ENCODE measurements around the gene HIVEP2.

The HIVEP2 gene

GRCh38 chr6:142763205-142763604 lies 181.8 kb downstream of the HIVEP2 start:
- Histone ChIP-seq H3K23ac (ENCODE audit: low read length) (no peak overlapping the region), H3K4me3 (ENCODE audit: low read depth, low read length) (no peak overlapping the region), H3K79me2 (ENCODE audit: control insufficient read depth, insufficient read depth, low read length, poor library complexity) (no peaks in the 10 kb centered on the region), H3K9ac (ENCODE audit: low read length) (no peak overlapping the region), H3K4me2 (ENCODE audit: low read length) (no peak overlapping the region), H2BK5ac (ENCODE audit: low read depth, low read length, poor library complexity) (no peak overlapping the region), H3K4me1 (ENCODE audit: control insufficient read depth in 1 of 2, insufficient read depth in 2 of 2, low read length in 2 of 2) (no peaks in the 10 kb centered on the region), H3K79me1 (ENCODE audit: low read length) (no peaks in the 10 kb centered on the region), H3K4ac (ENCODE audit: low read depth, low read length) (no peak overlapping the region), H2BK120ac (ENCODE audit: insufficient read depth, low read length, poor library complexity) (no peak overlapping the region), H2BK12ac (ENCODE audit: low read length) (no peak overlapping the region), H3K18ac (ENCODE audit: low read length) (no peak overlapping the region), H2AFZ (ENCODE audit: insufficient read depth, low read length, poor library complexity) (no peak overlapping the region), H3K14ac (ENCODE audit: low read length) (no peak overlapping the region), H3K9me3 (ENCODE audit: insufficient read depth, low read depth, low read length) (no peaks in the 10 kb centered on the region), H2AK5ac (ENCODE audit: low read length) (no peak overlapping the region), H3K27me3 (ENCODE audit: insufficient read depth, low read length) (no peaks in the 10 kb centered on the region), H3K36me3 (ENCODE audit: control insufficient read depth in 1 of 2, insufficient read depth in 2 of 2, low read length in 2 of 2) (peaks cover 3 to 14% of the 10 kb centered on the region in 2 experiments), H4K12ac (ENCODE audit: low read depth, low read length) (no peak overlapping the region), H3K27ac (ENCODE audit: low read depth, low read length) (no peak overlapping the region), H4K8ac (ENCODE audit: low read depth, low read length) (no peak overlapping the region), H4K91ac (ENCODE audit: low read depth, low read length) (no peak overlapping the region)
- no CpG with 5 or more reads among the region's 4 CpGs for WGBS (ENCODE audit: extremely low coverage, insufficient coverage, insufficient read length)
- DNase-seq: peak; percentile 31 to 55

- no peak overlapping the region for H2AK5ac ChIP-seq (ENCODE audit: low read length)
- no peak overlapping the region for H3K18ac ChIP-seq (ENCODE audit: low read length)
- no peak overlapping the region for H3K4me3 ChIP-seq (ENCODE audit: low read depth, low read length)
- H3K9ac ChIP-seq (ENCODE audit: low read length): no peak overlapping the region
- H3K27ac ChIP-seq (ENCODE audit: low read depth, low read length): no peak overlapping the region
- no peaks in the 10 kb centered on the region for H3K27me3 ChIP-seq (ENCODE audit: insufficient read depth, low read length)
- DNase-seq: peak in 1 of 2 donors; percentile 38
- no peaks in the 10 kb centered on the region for H3K9me3 ChIP-seq (ENCODE audit: insufficient read depth, low read depth, low read length)
- WGBS (ENCODE audit: extremely low coverage, insufficient coverage, insufficient read length): no CpG with 5 or more reads among the region's 1 CpG
- H3K4me2 ChIP-seq (ENCODE audit: low read length): no peak overlapping the region
- peaks cover 3 to 16% of the 10 kb centered on the region in 2 experiments for H3K36me3 ChIP-seq (ENCODE audit: control insufficient read depth in 1 of 2, insufficient read depth in 2 of 2, low read length in 2 of 2)
- H4K8ac ChIP-seq (ENCODE audit: low read depth, low read length): no peak overlapping the region
- no peak overlapping the region for H2AFZ ChIP-seq (ENCODE audit: insufficient read depth, low read length, poor library complexity)
- H2BK5ac ChIP-seq (ENCODE audit: low read depth, low read length, poor library complexity): no peak overlapping the region
- H2BK120ac ChIP-seq (ENCODE audit: insufficient read depth, low read length, poor library complexity): no peak overlapping the region
- H3K4me1 ChIP-seq (ENCODE audit: control insufficient read depth in 1 of 2, insufficient read depth in 2 of 2, low read length in 2 of 2): no peaks in the 10 kb centered on the region
- no peaks in the 10 kb centered on the region for H3K79me1 ChIP-seq (ENCODE audit: low read length)
- no peak overlapping the region for H3K14ac ChIP-seq (ENCODE audit: low read length)
- H2BK12ac ChIP-seq (ENCODE audit: low read length): no peak overlapping the region
- no peak overlapping the region for H3K23ac ChIP-seq (ENCODE audit: low read length)
- H4K91ac ChIP-seq (ENCODE audit: low read depth, low read length): no peak overlapping the region
- H3K4ac ChIP-seq (ENCODE audit: low read depth, low read length): no peak overlapping the region
- H3K79me2 ChIP-seq (ENCODE audit: control insufficient read depth, insufficient read depth, low read length, poor library complexity): no peaks in the 10 kb centered on the region
- H4K12ac ChIP-seq (ENCODE audit: low read depth, low read length): no peak overlapping the region
These were observed 183.2 kb downstream of the HIVEP2 start for GRCh38 chr6:142761756-142762155.

- Histone ChIP-seq H4K8ac (ENCODE audit: low read depth, low read length) (no peak overlapping the region), H2BK5ac (ENCODE audit: low read depth, low read length, poor library complexity) (no peak overlapping the region), H2AK5ac (ENCODE audit: low read length) (no peak overlapping the region), H3K23ac (ENCODE audit: low read length) (no peak overlapping the region), H3K27me3 (ENCODE audit: insufficient read depth, low read length) (no peaks in the 10 kb centered on the region), H3K14ac (ENCODE audit: low read length) (no peak overlapping the region), H3K36me3 (ENCODE audit: control insufficient read depth in 1 of 2, insufficient read depth in 2 of 2, low read length in 2 of 2) (peaks cover 3 to 16% of the 10 kb centered on the region in 2 experiments), H3K18ac (ENCODE audit: low read length) (no peak overlapping the region), H4K91ac (ENCODE audit: low read depth, low read length) (no peak overlapping the region), H3K79me2 (ENCODE audit: control insufficient read depth, insufficient read depth, low read length, poor library complexity) (no peaks in the 10 kb centered on the region), H3K4me2 (ENCODE audit: low read length) (no peak overlapping the region), H3K9ac (ENCODE audit: low read length) (no peak overlapping the region), H2AFZ (ENCODE audit: insufficient read depth, low read length, poor library complexity) (no peak overlapping the region), H3K79me1 (ENCODE audit: low read length) (no peaks in the 10 kb centered on the region), H3K4me3 (ENCODE audit: low read depth, low read length) (no peak overlapping the region), H4K12ac (ENCODE audit: low read depth, low read length) (no peak overlapping the region), H2BK120ac (ENCODE audit: insufficient read depth, low read length, poor library complexity) (no peak overlapping the region), H3K4ac (ENCODE audit: low read depth, low read length) (no peak overlapping the region), H2BK12ac (ENCODE audit: low read length) (no peak overlapping the region), H3K9me3 (ENCODE audit: insufficient read depth, low read depth, low read length) (no peaks in the 10 kb centered on the region), H3K27ac (ENCODE audit: low read depth, low read length) (no peak overlapping the region), H3K4me1 (ENCODE audit: control insufficient read depth in 1 of 2, insufficient read depth in 2 of 2, low read length in 2 of 2) (peaks cover 3 to 4% of the 10 kb centered on the region in 2 experiments)
- WGBS (ENCODE audit: extremely low coverage, insufficient coverage, insufficient read length): no CpG with 5 or more reads among the region's 7 CpGs
- peak in 1 of 2 donors; percentile 55 for DNase-seq
These were observed 184.8 kb downstream of the HIVEP2 start for GRCh38 chr6:142760152-142760551.

- H2BK12ac ChIP-seq (ENCODE audit: low read length): no peak overlapping the region
- H3K23ac ChIP-seq (ENCODE audit: low read length): no peak overlapping the region
- no peak overlapping the region for H4K12ac ChIP-seq (ENCODE audit: low read depth, low read length)
- H3K27ac ChIP-seq (ENCODE audit: low read depth, low read length): no peak overlapping the region
- H3K18ac ChIP-seq (ENCODE audit: low read length): no peak overlapping the region
- no peak overlapping the region for H2AFZ ChIP-seq (ENCODE audit: insufficient read depth, low read length, poor library complexity)
- H3K27me3 ChIP-seq (ENCODE audit: insufficient read depth, low read length): no peaks in the 10 kb centered on the region
- peaks cover 4 to 16% of the 10 kb centered on the region in 2 experiments for H3K36me3 ChIP-seq (ENCODE audit: control insufficient read depth in 1 of 2, insufficient read depth in 2 of 2, low read length in 2 of 2)
- no peak overlapping the region for H3K4ac ChIP-seq (ENCODE audit: low read depth, low read length)
- H2BK5ac ChIP-seq (ENCODE audit: low read depth, low read length, poor library complexity): no peak overlapping the region
- H3K9me3 ChIP-seq (ENCODE audit: insufficient read depth, low read depth, low read length): no peaks in the 10 kb centered on the region
- H3K9ac ChIP-seq (ENCODE audit: low read length): no peak overlapping the region
- no peaks in the 10 kb centered on the region for H3K79me1 ChIP-seq (ENCODE audit: low read length)
- DNase-seq: no peak
- no peak overlapping the region for H2AK5ac ChIP-seq (ENCODE audit: low read length)
- H4K91ac ChIP-seq (ENCODE audit: low read depth, low read length): no peak overlapping the region
- no CpG with 5 or more reads among the region's 4 CpGs for WGBS (ENCODE audit: extremely low coverage, insufficient coverage, insufficient read length)
- no peak overlapping the region for H4K8ac ChIP-seq (ENCODE audit: low read depth, low read length)
- peaks cover 3 to 4% of the 10 kb centered on the region in 2 experiments for H3K4me1 ChIP-seq (ENCODE audit: control insufficient read depth in 1 of 2, insufficient read depth in 2 of 2, low read length in 2 of 2)
- no peak overlapping the region for H3K14ac ChIP-seq (ENCODE audit: low read length)
- no peak overlapping the region for H3K4me2 ChIP-seq (ENCODE audit: low read length)
- no peak overlapping the region for H2BK120ac ChIP-seq (ENCODE audit: insufficient read depth, low read length, poor library complexity)
- no peaks in the 10 kb centered on the region for H3K79me2 ChIP-seq (ENCODE audit: control insufficient read depth, insufficient read depth, low read length, poor library complexity)
- no peak overlapping the region for H3K4me3 ChIP-seq (ENCODE audit: low read depth, low read length)
These were observed 186.3 kb downstream of the HIVEP2 start for GRCh38 chr6:142758629-142759025.

All from trophoblast cell (in vitro differentiated cells and primary cell).